ENCODE measurements around the gene PLPP3.

- TF ChIP-seq GATA2 (IDR thresholded peaks at IDR 0.05; ENCODE audit: low read depth, low read length) (no peak), GATA3 (IDR thresholded peaks at IDR 0.05; ENCODE audit: low read depth, low read length) (no peak)
Measured at GRCh38 chr1:56446531-56447098, 132.7 kb downstream of the PLPP3 start.
